HepG2 (cell line): Measurements from ENCODE around the gene SLC7A10. TPM values are rescaled to one million over a fixed set of nuclear protein-coding genes. Genes with fewer than 3 reads are reported as not detected.

Experiments
- ATAC-seq: fragments of 200-7000 bp; cut with Tn5 transposase; 3 replicates; pipeline ENCODE4 v1.9.1; 2020; ENCODE audit warnings: mild to moderate bottlenecking, moderate library complexity
- BruUV-seq: library from RNA; stranded (reverse); fragments of 400-500 nt; replicated peaks from 2 replicates; lab custom pipeline; 2021; lab: Mats Ljungman, UMichigan
- CTCF ChIA-PET: fragments of 300-600 bp; formaldehyde crosslinking; extraction: SDS; loops from one replicate; lab custom pipeline; 2021; ENCODE audit warnings: low total read pairs, inconsistent platforms, low intra/inter-chr PET ratio; lab: Yijun Ruan, JAX
- POLR2A ChIA-PET: fragments of 350-600 bp; sonication (Branson Sonifier 250); formaldehyde crosslinking; loops from one replicate; lab custom pipeline; 2020; ENCODE audit warnings: antibody characterized with exemption, inconsistent platforms; lab: Yijun Ruan, JAX
- DNase-seq: peaks from one replicate; pipeline ENCODE4 v3.0.0-alpha.2; 2015; ENCODE audit warnings: low spot score
- FAIRE-seq: peaks from 3 replicates; lab custom pipeline; 2011; peaks lifted over from hg19 to GRCh38; lab: Jason Lieb, UNC
- H2AFZ ChIP-seq: one replicate; pipeline ENCODE4 v1.6.1; 2011; ENCODE audit warnings: low read length, inconsistent platforms
- H3K27ac ChIP-seq: fragments of 300-600 bp; 3 replicates; pipeline ENCODE4 v1.8.0; 2011; ENCODE audit warnings: mixed run types, mild to moderate bottlenecking, mixed read lengths, low read length, inconsistent platforms; ENCODE audit not compliant: insufficient read depth; ENCODE audit errors: extremely low read length
- H3K27me3 ChIP-seq, 2 experiments: fragments of 200-600 bp in 1 of 2; 2 replicates in 1 of 2; 3 replicates in 1 of 2; pipeline versions ENCODE4 v1.6.0 to v1.8.0; 2011; ENCODE audit warnings: low read length in 2 of 2, mild to moderate bottlenecking in 2 of 2, moderate library complexity in 2 of 2, inconsistent platforms in 1 of 2; ENCODE audit not compliant: insufficient read depth in 2 of 2, control insufficient read depth in 1 of 2
- H3K36me3 ChIP-seq, 2 experiments: fragments of 200-600 bp in 1 of 2; replicated peaks in 1 of 2; 2 replicates in 1 of 2; 3 replicates in 1 of 2; pipeline versions ENCODE4 v1.5.1 to v1.8.0; 2011; ENCODE audit warnings: low read length in 2 of 2, inconsistent platforms in 1 of 2; ENCODE audit not compliant: insufficient read depth in 2 of 2, control insufficient read depth in 1 of 2
- H3K4me1 ChIP-seq: 2 replicates; pipeline ENCODE4 v1.5.1; 2012; ENCODE audit warnings: low read length, inconsistent platforms; ENCODE audit not compliant: insufficient read depth
- H3K4me2 ChIP-seq: 2 replicates; pipeline ENCODE4 v1.6.0; 2011; ENCODE audit warnings: low read depth, low read length, inconsistent platforms
- H3K4me3 ChIP-seq, 3 experiments: fragments of 200-600 bp in 1 of 3; sonication (generic), shearing (Covaris generic) in 1 of 3; replicated peaks in 1 of 3; 2 replicates each; pipeline ENCODE4 v1.5.1; 2011 to 2016; ENCODE audit warnings: low read length in 3 of 3, inconsistent platforms in 2 of 3, low read depth in 2 of 3, mild to moderate bottlenecking in 2 of 3, control low read depth in 1 of 3, mixed read lengths in 1 of 3; ENCODE audit not compliant: insufficient read depth in 1 of 3
- H3K79me2 ChIP-seq: one replicate; pipeline ENCODE4 v1.6.1; 2011; ENCODE audit warnings: low read length, inconsistent platforms; ENCODE audit not compliant: insufficient read depth
- H3K9ac ChIP-seq: 2 replicates; pipeline ENCODE4 v1.6.0; 2011; ENCODE audit warnings: mild to moderate bottlenecking, low read depth, low read length, inconsistent platforms; ENCODE audit not compliant: insufficient read depth
- H3K9me3 ChIP-seq: 2 replicates; pipeline ENCODE4 v1.5.1; 2012; ENCODE audit warnings: mild to moderate bottlenecking, low read length
- H4K20me1 ChIP-seq: 2 replicates; pipeline ENCODE4 v1.6.0; 2011; ENCODE audit warnings: inconsistent platforms, mild to moderate bottlenecking, low read length, moderate library complexity; ENCODE audit not compliant: insufficient read depth
- CEBPB ChIP-seq: IDR thresholded peaks from 2 replicates; pipeline ENCODE4 v1.6.1; 2011; ENCODE audit warnings: low read depth, low read length, improper control_type of control experiment, borderline replicate concordance
- E2F5 ChIP-seq: sonication (generic); formaldehyde crosslinking; conservative IDR thresholded peaks from 2 replicates; pipeline ENCODE4 v1.4.0; 2020; ENCODE audit warnings: missing genetic modification reagents
- GMEB1 ChIP-seq: sonication (generic); formaldehyde crosslinking; IDR thresholded peaks from 2 replicates; pipeline ENCODE4 v1.5.1; 2020; ENCODE audit warnings: missing genetic modification reagents, mild to moderate bottlenecking, borderline replicate concordance
- MAF1 ChIP-seq: sonication (generic); formaldehyde crosslinking; IDR thresholded peaks from 2 replicates; pipeline ENCODE4 v1.5.0; 2020; ENCODE audit warnings: missing genetic modification reagents, borderline replicate concordance
- RAD21 ChIP-seq: fragments of 450-650 bp; formaldehyde crosslinking; IDR thresholded peaks from 2 replicates; pipeline ENCODE4 v1.5.0; 2020; ENCODE audit warnings: mild to moderate bottlenecking
- RBFOX2 ChIP-seq: fragments of 200-400 bp; formaldehyde crosslinking; IDR thresholded peaks from 2 replicates; pipeline ENCODE4 v1.6.1; 2017; ENCODE audit warnings: low read depth, mild to moderate bottlenecking, low read length
- TAF15 ChIP-seq: fragments of 200-400 bp; formaldehyde crosslinking; IDR thresholded peaks from one replicate; pipeline ENCODE4 v1.6.1; 2018; ENCODE audit warnings: mild to moderate bottlenecking, low read depth, low read length; ENCODE audit not compliant: poor library complexity, severe bottlenecking
- ZNF263 ChIP-seq: sonication (generic); formaldehyde crosslinking; IDR thresholded peaks from 2 replicates; pipeline ENCODE4 v1.4.0; 2020; ENCODE audit warnings: missing genetic modification reagents
- ZNF672 ChIP-seq: sonication (generic); formaldehyde crosslinking; IDR thresholded peaks from 2 replicates; pipeline ENCODE4 v1.8.1; 2022; ENCODE audit warnings: missing genetic modification reagents
- ZNF879 ChIP-seq: sonication (generic); formaldehyde crosslinking; IDR thresholded peaks from 2 replicates; pipeline ENCODE4 v1.8.1; 2023; ENCODE audit warnings: missing genetic modification reagents
- WGBS: methylation state at CpG from one replicate; pipeline ENCODE4 v1.1.6; 2017; ENCODE audit warnings: low lambda C conversion rate; 5-methylcytosine and 5-hydroxymethylcytosine counted together
- in situ Hi-C: cut with HindIII; loops from 2 replicates; pipeline ENCODE4 v1.10.0; 2017; ENCODE audit warnings: low pct_unique_long_range_greater_than_20kb; ENCODE audit not compliant: extremely low pct_ligation_motif_present
- intact Hi-C: fragments of 100-400 bp; cut with micrococcal nuclease; formaldehyde crosslinking; loops from one replicate; pipeline ENCODE4 v1.10.0; 2022; ENCODE audit not compliant: unreplicated experiment
- polyA plus RNA-seq, 8 experiments: library from polyadenylated mRNA; depleted of rRNA in 3 of 8; stranded (reverse) in 7 of 8; unstranded in 1 of 8; fragments of >200 nt; fragmentation: Illumina TruSeq in 4 of 8; extraction: Trizol in 4 of 8; gene quantifications; 2 replicates each; pipeline versions ENCODE4 v1.2.1 to v1.2.3, GENCODE V29; 2011 to 2016; ENCODE audit warnings: low read depth in 4 of 8, missing spikeins in 1 of 8, mixed read lengths in 1 of 8; ENCODE audit not compliant: insufficient read depth in 1 of 8
- total RNA-seq, 5 experiments: library from RNA; depleted of rRNA; stranded (reverse); fragments of >200 nt; fragmentation: Illumina TruSeq; extraction: Trizol; gene quantifications; 2 replicates each; pipeline ENCODE4 v1.2.3, GENCODE V29; 2016; ENCODE audit warnings: low read depth in 1 of 5
- TF ChIP-seq, protein P1 (sequence below): sonication (generic); formaldehyde crosslinking; IDR thresholded peaks from 2 replicates; pipeline ENCODE4 v1.8.0; 2022; ENCODE audit warnings: missing genetic modification reagents, mild to moderate bottlenecking, moderate library complexity, borderline replicate concordance

SLC7A10 gene
- total and polyA plus RNA-seq, 2 of the 13 experiments (the other 11 are each of a cell fraction or from before 2014, with no cell fraction given): 1.1 to 2.2 TPM

- CTCF ChIA-PET: no interaction called here
Observed at GRCh38 chr19:33204136-33204973, 21.3 kb downstream of the SLC7A10 start.

More at GRCh38 chr19:33204136-33204973, 21.3 kb downstream of the SLC7A10 start:
- 97% methylated on average over 16 of the region's 32 CpGs for WGBS
- intact Hi-C loops: no loop called here
- ATAC-seq (no peak), FAIRE-seq (no peak), DNase-seq (no peak)
- no peak overlapping the region for H2AFZ ChIP-seq
- no TSS peak for BruUV-seq
- no peaks in the 10 kb centered on the region for H4K20me1 ChIP-seq
- TF ChIP-seq ZNF672 (no peak), ZNF879 (CRISPR knock-in tag) (no peak), GMEB1 (CRISPR knock-in tag) (no peak), TAF15 (no peak), E2F5 (CRISPR knock-in tag) (no peak), CEBPB (peak; percentile 86), MAF1 (no peak), RBFOX2 (peak; percentile 41; the same call in 1 of the 2 replicates), ZNF263 (CRISPR knock-in tag) (peak; percentile 65; the same call in 1 of the 2 replicates), RAD21 (no peak)
- TF ChIP-seq, protein P1, sequence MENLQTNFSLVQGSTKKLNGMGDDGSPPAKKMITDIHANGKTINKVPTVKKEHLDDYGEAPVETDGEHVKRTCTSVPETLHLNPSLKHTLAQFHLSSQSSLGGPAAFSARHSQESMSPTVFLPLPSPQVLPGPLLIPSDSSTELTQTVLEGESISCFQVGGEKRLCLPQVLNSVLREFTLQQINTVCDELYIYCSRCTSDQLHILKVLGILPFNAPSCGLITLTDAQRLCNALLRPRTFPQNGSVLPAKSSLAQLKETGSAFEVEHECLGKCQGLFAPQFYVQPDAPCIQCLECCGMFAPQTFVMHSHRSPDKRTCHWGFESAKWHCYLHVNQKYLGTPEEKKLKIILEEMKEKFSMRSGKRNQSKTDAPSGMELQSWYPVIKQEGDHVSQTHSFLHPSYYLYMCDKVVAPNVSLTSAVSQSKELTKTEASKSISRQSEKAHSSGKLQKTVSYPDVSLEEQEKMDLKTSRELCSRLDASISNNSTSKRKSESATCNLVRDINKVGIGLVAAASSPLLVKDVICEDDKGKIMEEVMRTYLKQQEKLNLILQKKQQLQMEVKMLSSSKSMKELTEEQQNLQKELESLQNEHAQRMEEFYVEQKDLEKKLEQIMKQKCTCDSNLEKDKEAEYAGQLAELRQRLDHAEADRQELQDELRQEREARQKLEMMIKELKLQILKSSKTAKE (CRISPR knock-in tag): no peak
- H3K27me3 ChIP-seq: no peaks in the 10 kb centered on the region
- peaks cover 2% of the 10 kb centered on the region for H3K79me2 ChIP-seq
- peaks cover 4% of the 10 kb centered on the region for H3K4me1 ChIP-seq
- no peak overlapping the region for H3K9ac ChIP-seq
- H3K4me2 ChIP-seq: no peak overlapping the region
- H3K4me3 ChIP-seq: no peak overlapping the region
- no peaks in the 10 kb centered on the region for H3K9me3 ChIP-seq
- POLR2A ChIA-PET: no interaction called here
- H3K27ac ChIP-seq: no peak overlapping the region
- H3K36me3 ChIP-seq: peaks cover 20 to 31% of the 10 kb centered on the region in 2 experiments
- in situ Hi-C loops: no loop called here
